GM18507 (cell line): ENCODE results near the gene PRAME.
"Not testable (repeated sequence)": the region's sequence is repeated elsewhere in the genome, so short reads cannot be mapped to it uniquely, and the experiment has no call there.

ENCODE experiments used
- DNase-seq: peaks from one replicate; pipeline ENCODE4 v3.0.0; 2011; ENCODE audit warnings: low read depth; ENCODE audit not compliant: insufficient read length; ENCODE audit errors: extremely low spot score
- FAIRE-seq: peaks from 2 replicates; lab custom pipeline; 2011; peaks lifted over from hg19 to GRCh38; lab: Jason Lieb, UNC

PRAME gene

DNA sequence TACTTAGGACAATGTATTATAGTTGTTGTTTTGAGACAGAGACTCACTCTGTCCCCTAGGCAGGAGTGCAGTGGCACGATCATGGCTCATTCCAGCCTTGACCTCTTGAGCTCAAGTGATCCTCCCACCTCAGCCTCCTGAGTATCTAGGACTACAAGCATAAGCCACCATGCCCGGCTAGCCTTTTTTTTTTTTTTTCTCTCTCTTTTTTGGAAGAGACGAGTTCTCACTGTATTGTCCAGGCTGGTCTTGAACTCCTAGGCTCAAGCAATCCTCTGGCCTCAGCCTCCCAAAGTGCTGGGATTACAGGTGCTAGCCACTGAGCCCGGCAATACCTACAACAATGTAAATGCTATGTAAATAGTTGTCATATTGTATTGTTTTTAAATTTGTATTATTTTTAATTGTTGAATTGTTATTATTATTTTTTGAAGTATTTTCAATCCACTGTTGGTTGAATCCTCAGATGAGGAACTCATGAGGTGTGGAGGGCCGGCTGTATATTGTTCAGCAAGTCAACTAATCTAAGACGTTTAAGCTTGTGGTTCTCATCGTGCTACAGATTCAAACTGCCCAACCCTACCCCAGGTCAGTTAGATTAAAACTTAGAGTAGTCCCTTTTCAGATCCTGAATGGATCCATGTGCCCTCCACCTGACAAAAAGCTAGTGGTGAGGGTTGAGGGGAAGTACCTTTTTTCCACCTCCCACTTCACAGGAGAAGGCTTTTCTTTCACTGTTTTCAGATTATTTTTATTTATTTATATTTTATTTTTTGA is 27.1 kb downstream of the PRAME start:
- FAIRE-seq (no peak), DNase-seq (no peak)

DNA sequence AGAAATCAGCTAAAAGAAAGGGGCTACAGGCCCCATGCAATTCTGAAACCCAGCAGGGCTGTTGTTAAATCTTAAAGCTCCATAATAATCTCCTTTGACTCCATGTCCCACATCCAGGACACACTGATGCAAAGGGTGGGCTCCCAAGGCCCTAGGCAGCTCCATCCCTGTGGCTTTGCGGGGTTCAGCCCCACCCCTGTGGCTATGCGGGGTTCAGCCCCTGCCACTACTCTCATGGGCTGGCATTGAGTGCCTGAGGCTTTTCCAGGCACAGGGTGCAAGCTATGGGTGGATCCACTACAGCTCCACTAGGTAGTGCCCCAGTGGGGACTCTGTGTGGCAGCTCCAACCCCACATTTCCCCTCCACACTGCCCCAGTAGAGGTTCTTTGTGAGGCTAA is 30.3 kb downstream of the PRAME start:
- no peak for FAIRE-seq

GRCh38 chr22:22527312-22527711 is 31.8 kb downstream of the PRAME start:
- no peak for DNase-seq
- FAIRE-seq: no peak

More for the DNA sequence above, 30.3 kb downstream of the PRAME start:
- no peak for DNase-seq

- FAIRE-seq (no peak), DNase-seq (no peak)
Measured at GRCh38 chr22:22526125-22526912, 32.7 kb downstream of the PRAME start.

DNA sequence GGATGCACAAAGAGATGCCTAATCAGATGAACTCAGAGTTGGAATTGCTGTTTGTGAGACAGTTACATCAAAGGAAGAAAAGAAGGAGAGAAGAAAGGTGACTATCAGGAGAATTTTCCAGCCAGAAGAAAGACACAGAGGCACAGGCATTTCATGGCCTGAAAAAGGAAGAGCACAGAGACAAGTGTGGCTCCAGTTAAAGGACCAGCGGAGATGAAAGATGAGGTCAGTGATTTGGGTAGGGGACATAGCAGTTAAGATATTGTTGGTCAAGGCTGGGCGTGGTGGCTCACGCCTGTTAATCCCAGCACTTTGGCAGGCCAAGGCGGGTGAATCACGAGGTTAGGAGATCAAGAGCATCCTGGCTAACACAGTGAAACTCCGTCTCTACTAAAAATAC is 35.6 kb downstream of the PRAME start:
- DNase-seq: no peak
- no peak for FAIRE-seq

GRCh38 chr22:22521631-22522030 is 37.4 kb downstream of the PRAME start:
- no peak for FAIRE-seq

GRCh38 chr22:22520667-22521602 is 38.1 kb downstream of the PRAME start:
- FAIRE-seq (no peak), DNase-seq (no peak)

More at GRCh38 chr22:22521631-22522030, 37.4 kb downstream of the PRAME start:
- no peak for DNase-seq

DNA sequence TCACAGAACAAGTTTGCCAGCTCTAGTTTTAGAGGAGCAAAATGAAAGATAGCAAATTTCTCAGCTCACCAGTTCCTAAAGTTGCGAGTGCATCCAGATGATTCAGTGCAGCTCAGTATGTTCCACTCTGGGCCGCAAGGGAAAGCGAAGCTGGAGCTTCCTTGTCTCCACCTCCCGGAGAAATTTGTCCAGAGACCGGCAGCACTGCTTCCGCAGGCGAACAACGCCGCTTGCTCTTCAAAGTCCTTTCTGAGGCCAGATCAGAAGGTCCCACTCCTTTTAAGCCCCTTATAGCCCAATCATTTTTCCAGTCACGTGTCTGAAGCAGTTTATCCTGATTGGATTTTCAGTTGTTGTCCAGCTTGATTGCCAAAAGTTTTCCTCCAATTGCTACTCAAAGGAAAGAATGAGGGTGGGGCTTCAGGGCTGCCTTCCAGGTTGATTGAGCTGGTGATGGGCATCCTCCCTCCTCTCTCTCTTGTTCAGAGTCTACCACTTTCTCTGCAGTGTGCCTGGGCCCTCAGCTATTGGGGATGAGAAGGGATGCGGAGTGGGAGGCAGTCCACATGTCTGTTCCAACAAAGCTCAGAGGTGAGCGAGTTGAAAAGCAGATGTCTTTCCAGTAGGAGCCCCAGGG is 38.9 kb downstream of the PRAME start, which contains the start of gene ZNF280A:
TSS of gene ZNF280A (minus strand) at position 251 of the 637 bp plus-strand sequence. CDS start 4,640 bp downstream, outside the sequence.
- DNase-seq (no peak), FAIRE-seq (no peak)

- DNase-seq: no peak
Measured at GRCh38 chr22:22519591-22519990, 39.5 kb downstream of the PRAME start.

DNA sequence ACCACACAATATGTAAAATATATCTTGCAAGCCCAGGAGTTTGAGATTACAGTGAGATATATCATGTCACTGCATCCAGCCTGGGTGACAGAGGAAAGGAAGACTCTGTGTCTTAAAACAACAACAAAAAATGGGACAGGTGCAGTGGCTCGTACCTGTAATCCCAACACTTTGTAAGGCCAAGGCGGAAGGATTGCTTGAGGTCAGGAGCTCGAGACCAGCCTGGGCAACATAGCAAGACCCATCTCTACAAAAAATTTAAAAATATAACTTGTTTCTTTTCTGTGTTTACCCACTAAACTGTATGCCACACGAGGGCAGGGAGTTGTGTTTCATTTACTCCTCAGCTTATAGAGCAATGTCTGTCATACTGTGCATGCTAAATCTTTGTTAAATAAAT is 42.1 kb downstream of the PRAME start:
- FAIRE-seq (no peak), DNase-seq (no peak)

More at GRCh38 chr22:22519591-22519990, 39.5 kb downstream of the PRAME start:
- FAIRE-seq: no peak

DNA sequence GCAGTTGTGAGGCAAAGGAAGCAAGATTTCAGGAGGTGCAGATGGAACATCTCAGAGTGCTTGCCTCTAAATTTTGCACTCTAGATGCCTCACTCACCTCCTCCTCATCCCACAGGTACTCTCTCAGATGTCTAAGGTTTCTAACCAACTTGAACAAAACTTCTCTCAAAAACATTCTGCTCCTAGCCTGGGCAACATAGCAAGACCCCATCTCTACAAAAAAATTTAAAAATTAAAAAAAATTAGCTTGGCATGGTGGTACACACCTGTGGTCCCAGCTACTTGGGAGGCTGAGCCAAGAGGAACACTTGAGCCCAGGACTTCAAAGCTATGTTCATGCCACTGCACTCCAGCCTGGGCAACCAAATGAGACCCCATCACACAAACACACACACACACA is 43.2 kb downstream of the PRAME start:
- no peak for DNase-seq
- FAIRE-seq: no peak

DNA sequence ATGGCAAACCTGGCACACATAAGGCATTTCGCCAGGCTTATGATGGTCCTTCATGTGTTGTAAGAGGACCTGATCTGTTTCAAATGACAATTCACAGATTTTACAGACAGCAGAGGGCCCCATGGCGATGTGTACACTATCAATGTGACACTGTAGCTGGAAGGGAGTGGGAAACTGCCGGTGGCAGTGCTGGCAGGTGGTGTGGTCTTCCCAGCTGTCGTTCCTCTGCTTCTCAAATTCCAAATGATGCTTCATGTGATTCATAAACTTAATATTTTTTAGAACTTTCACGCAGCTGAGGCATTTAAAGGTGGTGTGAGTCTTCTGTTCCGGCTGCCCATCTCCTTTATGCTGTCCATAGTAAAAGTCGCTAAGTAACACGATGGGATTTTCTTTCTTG is 44.6 kb downstream of the PRAME start:
- DNase-seq, FAIRE-seq: not testable (repeated sequence)

GRCh38 chr22:22513619-22514018 is 45.4 kb downstream of the PRAME start:
- FAIRE-seq (no peak), DNase-seq (no peak)

- FAIRE-seq (no peak), DNase-seq (no peak)
Measured at GRCh38 chr22:22512951-22513350, 46.1 kb downstream of the PRAME start.

GRCh38 chr22:22510833-22511232 is 48.2 kb downstream of the PRAME start:
- not testable (repeated sequence) for DNase-seq, FAIRE-seq

DNA sequence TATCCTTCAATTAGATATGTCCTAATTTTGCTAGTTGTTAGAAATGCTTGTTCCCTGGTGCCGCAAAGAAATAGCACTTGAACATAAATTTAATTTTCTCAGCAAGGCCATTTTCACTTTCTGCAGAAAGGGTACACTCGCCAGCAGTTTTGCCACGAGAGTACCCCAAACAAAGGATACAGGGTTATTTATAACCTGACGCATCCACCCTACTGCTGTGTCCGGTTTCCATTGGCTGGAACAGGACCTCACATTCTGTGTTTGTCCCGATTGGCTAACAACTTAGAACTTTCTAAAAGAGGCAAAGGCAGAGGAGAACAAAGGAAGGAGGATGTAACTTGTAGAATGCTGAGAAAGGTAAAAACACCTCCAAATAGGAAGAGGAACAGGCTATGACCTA is 49.2 kb downstream of the PRAME start:
- DNase-seq, FAIRE-seq: not testable (repeated sequence)

DNA sequence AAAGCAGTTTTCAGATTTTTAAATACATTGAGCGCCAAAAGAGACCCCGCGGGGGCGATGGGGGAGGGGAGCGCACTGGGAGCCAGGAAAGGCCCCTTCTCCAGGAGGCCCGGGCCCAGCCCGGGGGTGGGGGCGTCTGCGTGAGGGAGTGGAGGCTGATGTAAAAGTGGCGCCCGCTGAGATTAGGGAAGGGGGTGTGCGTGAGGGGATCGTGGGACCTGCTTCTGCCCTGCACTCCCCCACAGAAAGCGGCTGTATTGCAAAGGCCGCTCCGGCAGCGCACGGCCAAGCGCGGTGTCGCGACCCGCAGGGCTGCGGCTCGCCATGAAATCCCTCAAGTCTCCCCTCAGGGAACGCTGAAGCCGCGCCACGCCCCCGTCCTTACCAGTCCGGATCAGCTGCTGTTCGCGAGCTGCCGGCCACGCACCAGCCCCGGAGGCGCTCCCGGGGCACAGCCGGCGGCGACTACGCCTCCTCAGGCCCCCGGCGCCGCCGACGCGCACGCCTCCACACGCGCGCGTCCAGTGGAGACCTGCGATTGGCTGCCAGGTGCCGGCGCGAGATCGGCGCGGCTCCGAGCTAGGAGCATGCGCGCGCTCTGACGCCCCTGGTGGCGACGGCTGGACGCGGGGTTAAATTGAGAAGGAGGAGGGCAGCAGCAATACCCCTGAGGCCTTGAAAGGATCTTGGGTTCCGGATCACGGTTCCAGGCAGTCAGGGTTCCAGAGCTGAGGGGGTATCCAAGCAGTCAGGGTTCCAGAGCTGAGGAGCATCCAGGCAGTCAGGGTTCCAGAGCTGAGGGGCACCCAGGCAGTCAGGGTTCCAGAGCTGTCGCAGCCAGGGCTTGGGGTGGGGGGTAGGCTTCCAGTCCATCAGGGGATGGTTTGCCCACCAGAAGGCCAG is 50.5 kb downstream of the PRAME start, which contains the start of gene ZNF280B:
TSS of gene ZNF280B (minus strand) at position 469 of the 903 bp plus-strand sequence. CDS start 19,344 bp downstream, outside the sequence.
- FAIRE-seq (peak; percentile 94), DNase-seq (peak; percentile 83)

DNA sequence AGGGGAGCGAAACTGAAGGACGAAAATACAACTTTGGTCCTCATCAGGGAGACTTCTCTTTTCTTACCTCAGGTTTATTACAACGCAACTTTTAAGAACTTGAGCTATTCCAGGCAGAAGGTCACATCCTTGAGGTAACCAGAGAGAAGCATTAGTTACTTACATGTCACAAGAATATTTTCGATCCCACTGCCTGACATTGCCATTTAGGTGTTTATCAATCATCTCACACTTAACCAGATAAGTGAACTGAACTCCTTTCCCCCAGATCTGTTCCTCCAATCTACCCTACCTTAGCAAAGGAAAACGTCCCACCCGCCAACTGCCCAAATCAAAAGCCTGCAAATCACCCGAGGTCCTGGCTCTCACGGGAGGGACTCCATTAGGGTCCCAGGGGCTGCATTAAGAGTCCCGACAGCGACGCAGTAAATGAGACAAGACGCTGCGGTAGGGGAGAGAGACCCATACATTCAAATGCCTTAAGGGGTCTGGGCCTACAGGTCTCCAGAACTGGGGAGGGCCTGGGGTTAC is 51.3 kb downstream of the PRAME start:
- no peak for DNase-seq
- no peak for FAIRE-seq
